Panc1 (cell line): ENCODE measurements around the gene TSPAN4. TPM values are rescaled to one million over a fixed set of nuclear protein-coding genes. Genes with fewer than 3 reads are reported as not detected.

Experiments
- ATAC-seq: fragments of 200-7000 bp; cut with Tn5 transposase; 2 replicates; pipeline ENCODE4 v1.9.1; 2020; ENCODE audit warnings: mild to moderate bottlenecking, moderate library complexity
- BruUV-seq: library from RNA; stranded (reverse); fragments of 400-500 nt; replicated peaks from 2 replicates; lab custom pipeline; 2021; lab: Mats Ljungman, UMichigan
- CTCF ChIA-PET: fragments of 300-600 bp; sonication (Branson Sonifier 250); formaldehyde crosslinking; loops from one replicate; lab custom pipeline; 2022; ENCODE audit warnings: antibody characterized with exemption; lab: Charles Lee
- POLR2A ChIA-PET: fragments of 300-600 bp; sonication (Branson Sonifier 250); formaldehyde crosslinking; loops from one replicate; lab custom pipeline; 2022; ENCODE audit warnings: antibody characterized with exemption; lab: Charles Lee
- DNase-seq: peaks from one replicate; pipeline ENCODE4 v3.0.0-alpha.2; 2010; ENCODE audit warnings: low read depth, low spot score
- H3K27ac ChIP-seq: 2 replicates; pipeline ENCODE4 v1.5.1; 2011; ENCODE audit warnings: mild to moderate bottlenecking, low read length, inconsistent platforms
- H3K27me3 ChIP-seq: fragments of 200-500 bp; sonication (Bioruptor generic); 2 replicates; pipeline ENCODE4 v1.6.0; 2014; ENCODE audit warnings: low read length, inconsistent platforms; ENCODE audit not compliant: control insufficient read depth, insufficient read depth
- H3K36me3 ChIP-seq: fragments of 200-500 bp; sonication (Bioruptor generic); 2 replicates; pipeline ENCODE4 v1.5.1; 2014; ENCODE audit warnings: inconsistent platforms, mild to moderate bottlenecking, low read length, moderate library complexity; ENCODE audit not compliant: control insufficient read depth, insufficient read depth
- H3K4me1 ChIP-seq: 2 replicates; pipeline ENCODE4 v1.5.1; 2011; ENCODE audit warnings: inconsistent platforms, mild to moderate bottlenecking, low read length, moderate library complexity; ENCODE audit not compliant: control insufficient read depth, insufficient read depth
- H3K4me3 ChIP-seq, 2 experiments: 2 replicates each; pipeline ENCODE4 v1.5.1; 2011 to 2012; ENCODE audit warnings: low read depth in 2 of 2, low read length in 2 of 2, mild to moderate bottlenecking in 2 of 2, inconsistent platforms in 1 of 2, moderate library complexity in 1 of 2
- H3K9me3 ChIP-seq: fragments of 200-500 bp; sonication (Bioruptor generic); 2 replicates; pipeline ENCODE4 v1.5.1; 2014; ENCODE audit warnings: low read depth, mild to moderate bottlenecking, inconsistent platforms, low read length, moderate library complexity; ENCODE audit not compliant: control insufficient read depth, insufficient read depth
- CTCF ChIP-seq: fragments of 450-650 bp; IDR thresholded peaks from 2 replicates; pipeline ENCODE4 v1.5.1; 2017; ENCODE audit warnings: mild to moderate bottlenecking
- POLR2AphosphoS5 ChIP-seq: IDR thresholded peaks from 2 replicates; pipeline ENCODE4 v1.6.1; 2012; ENCODE audit warnings: mild to moderate bottlenecking, low read depth, low read length, moderate library complexity
- REST ChIP-seq, 2 experiments: IDR thresholded peaks; 2 replicates each; pipeline ENCODE4 v1.6.1; 2011 to 2012; ENCODE audit warnings: low read depth in 2 of 2, control low read depth in 1 of 2, low read length in 1 of 2, mild to moderate bottlenecking in 1 of 2, moderate library complexity in 1 of 2; ENCODE audit not compliant: insufficient read depth in 1 of 2
- SIN3A ChIP-seq: IDR thresholded peaks from 2 replicates; pipeline ENCODE4 v1.6.1; 2012; ENCODE audit warnings: low read depth, mild to moderate bottlenecking, low read length, moderate library complexity, borderline replicate concordance; ENCODE audit not compliant: insufficient read depth
- TCF7L2 ChIP-seq: IDR thresholded peaks from 2 replicates; pipeline ENCODE4 v1.6.1; 2011; ENCODE audit warnings: mild to moderate bottlenecking, low read depth, low read length, inconsistent platforms
- in situ Hi-C: cut with HindIII; loops from 2 replicates; pipeline ENCODE4 v1.10.0; 2016; ENCODE audit warnings: low sequenced_read_pairs, low pct_unique_long_range_greater_than_20kb
- intact Hi-C: fragments of 100-400 bp; cut with micrococcal nuclease; formaldehyde crosslinking; loops from one replicate; pipeline ENCODE4 v1.10.0; 2022; ENCODE audit not compliant: unreplicated experiment
- total RNA-seq: library from RNA; stranded (reverse); gene quantifications from one replicate; pipeline ENCODE4 v1.2.1, GENCODE V29; 2021; ENCODE audit not compliant: unreplicated experiment

TSPAN4 gene
- total RNA-seq, 1 experiment from 2014 or later: 187 TPM

- ChIA-PET POLR2A (no interaction called here), CTCF (no interaction called here)
- H3K27me3 ChIP-seq: no peaks in the 10 kb centered on the region
- no peak for DNase-seq
- no peak for TF ChIP-seq TCF7L2
- TF ChIP-seq REST (IDR thresholded peaks at IDR 0.05; ENCODE audit: insufficient read depth in 1 of 2, low read depth in 2 of 2, low read length in 1 of 2): 0 out of 4 replicates have a peak, but pooled peaks of 1 of the 2 experiments have one; percentile 16
- no peaks in the 10 kb centered on the region for H3K36me3 ChIP-seq
- no peaks in the 10 kb centered on the region for H3K9me3 ChIP-seq
- in situ Hi-C loops: no loop called here
- no peak overlapping the region for H3K4me3 ChIP-seq
- no peak overlapping the region for H3K27ac ChIP-seq
- intact Hi-C loops: no loop called here
- peaks cover 39% of the 10 kb centered on the region for H3K4me1 ChIP-seq
- no peak for ATAC-seq
- BruUV-seq: no TSS peak
Measured at GRCh38 chr11:802693-803466, 39.8 kb upstream of the TSPAN4 start.

- peaks cover 42% of the 10 kb centered on the region for H3K4me1 ChIP-seq
- no peak overlapping the region; a peak in 1 of 4 replicates for H3K4me3 ChIP-seq
- TF ChIP-seq TCF7L2 (no peak), CTCF (no peak), REST (IDR thresholded peaks at IDR 0.05; ENCODE audit: insufficient read depth in 1 of 2, low read depth in 2 of 2, low read length in 1 of 2) (no peak), SIN3A (no peak), POLR2AphosphoS5 (no peak)
- in situ Hi-C loops (no loop called here), intact Hi-C loops (no loop called here)
- no peak overlapping the region; the same call in 1 of the 2 replicates for H3K27ac ChIP-seq
- no peak for DNase-seq
- ATAC-seq: no peak
- ChIA-PET CTCF (interaction anchor here (1.5 kb wide), 1 partner anchor 44 kb away, joined by 3 read pairs; no protein-coding TSS in a partner anchor), POLR2A (no interaction called here)
- no peaks in the 10 kb centered on the region for H3K9me3 ChIP-seq
- no TSS peak for BruUV-seq
- H3K27me3 ChIP-seq: no peaks in the 10 kb centered on the region
- H3K36me3 ChIP-seq: no peaks in the 10 kb centered on the region
Measured at GRCh38 chr11:803467-803742, 39.2 kb upstream of the TSPAN4 start.
